ENCODE results near the gene C6orf132. TPM values are rescaled to one million over a fixed set of nuclear protein-coding genes. Genes with fewer than 3 reads are reported as not detected.
A peak's percentile ranks its signal among the peaks of the same experiment; 100 is the strongest.

The C6orf132 gene
- total RNA-seq, 1 experiment from 2014 or later: 49.8 TPM

DNA sequence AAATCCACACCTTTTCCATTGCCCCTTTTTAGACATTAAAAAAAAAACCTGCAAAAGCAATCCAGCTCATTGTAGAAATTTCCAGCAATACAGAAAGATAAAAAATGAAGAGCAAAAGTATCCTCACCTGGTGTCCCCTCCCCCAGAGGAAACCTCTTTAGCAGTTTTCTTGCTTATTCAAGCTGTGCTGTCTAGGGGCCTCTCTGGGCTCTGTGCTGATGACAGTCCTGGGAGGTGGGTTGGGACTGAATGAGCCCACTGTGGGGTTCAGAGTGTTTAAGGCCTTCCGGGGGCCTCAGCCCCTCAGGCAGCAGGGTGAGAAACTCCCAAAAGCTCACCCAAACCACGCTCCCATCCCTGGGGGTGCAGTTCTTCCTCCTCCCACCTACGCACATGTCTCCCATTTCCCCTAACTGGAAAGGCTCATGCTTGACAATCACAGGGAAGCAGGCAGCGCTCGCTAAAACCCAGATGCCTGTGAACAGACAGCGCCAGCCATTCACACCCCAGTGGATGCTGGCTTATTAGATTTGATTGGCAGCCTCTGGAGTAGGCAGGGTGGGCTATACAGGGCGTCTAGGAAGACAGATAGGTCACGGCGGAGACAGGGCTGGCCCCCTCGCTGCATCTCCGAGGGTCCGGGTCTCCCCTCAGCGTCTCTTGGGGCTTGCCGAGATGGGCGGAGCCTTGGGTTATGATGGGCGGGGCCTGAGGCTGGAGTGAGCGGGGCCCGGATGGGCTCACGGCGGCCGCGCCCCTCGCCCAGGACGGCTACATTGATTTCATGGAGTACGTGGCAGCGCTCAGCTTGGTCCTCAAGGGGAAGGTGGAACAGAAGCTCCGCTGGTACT is 35.3 kb upstream of the C6orf132 start:
- no peaks in the 10 kb centered on the region for H3K9me2 ChIP-seq (ENCODE audit: insufficient read depth)
- H3K27ac ChIP-seq: no peak overlapping the region
- H3K4me1 ChIP-seq (replicated peaks; ENCODE audit: insufficient read depth): 0 out of 2 replicates have a peak, but pooled peaks cover 6% of the 10 kb centered on the region
- no peak overlapping the region for H3K4me3 ChIP-seq
- H3K9me3 ChIP-seq (ENCODE audit: insufficient read depth, low read depth): no peaks in the 10 kb centered on the region
- no peaks in the 10 kb centered on the region for H3K36me3 ChIP-seq (ENCODE audit: low read depth)
- intact Hi-C loops (cut with micrococcal nuclease; ENCODE audit: unreplicated experiment): no loop called here
- no peaks in the 10 kb centered on the region for H3K79me2 ChIP-seq (ENCODE audit: low read depth)
- DNase-seq: no peak
- POLR2A ChIA-PET (ENCODE audit: unreplicated experiment): no interaction called here
- no TSS peak for BruUV-seq (replicated peaks)
- TF ChIP-seq, protein P1, sequence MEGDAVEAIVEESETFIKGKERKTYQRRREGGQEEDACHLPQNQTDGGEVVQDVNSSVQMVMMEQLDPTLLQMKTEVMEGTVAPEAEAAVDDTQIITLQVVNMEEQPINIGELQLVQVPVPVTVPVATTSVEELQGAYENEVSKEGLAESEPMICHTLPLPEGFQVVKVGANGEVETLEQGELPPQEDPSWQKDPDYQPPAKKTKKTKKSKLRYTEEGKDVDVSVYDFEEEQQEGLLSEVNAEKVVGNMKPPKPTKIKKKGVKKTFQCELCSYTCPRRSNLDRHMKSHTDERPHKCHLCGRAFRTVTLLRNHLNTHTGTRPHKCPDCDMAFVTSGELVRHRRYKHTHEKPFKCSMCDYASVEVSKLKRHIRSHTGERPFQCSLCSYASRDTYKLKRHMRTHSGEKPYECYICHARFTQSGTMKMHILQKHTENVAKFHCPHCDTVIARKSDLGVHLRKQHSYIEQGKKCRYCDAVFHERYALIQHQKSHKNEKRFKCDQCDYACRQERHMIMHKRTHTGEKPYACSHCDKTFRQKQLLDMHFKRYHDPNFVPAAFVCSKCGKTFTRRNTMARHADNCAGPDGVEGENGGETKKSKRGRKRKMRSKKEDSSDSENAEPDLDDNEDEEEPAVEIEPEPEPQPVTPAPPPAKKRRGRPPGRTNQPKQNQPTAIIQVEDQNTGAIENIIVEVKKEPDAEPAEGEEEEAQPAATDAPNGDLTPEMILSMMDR (conservative IDR thresholded peaks at IDR 0.05): no peak
- TF ChIP-seq EZH2 (IDR thresholded peaks at IDR 0.05; ENCODE audit: low read depth): no peak
- H3F3A ChIP-seq (ENCODE audit: insufficient read depth, low read depth): peaks cover 4% of the 10 kb centered on the region; the same call in 1 of the 2 replicates
- CTCF ChIA-PET: no interaction called here
- no peaks in the 10 kb centered on the region for H3K27me3 ChIP-seq (ENCODE audit: insufficient read depth, low read depth)
- no peak overlapping the region for H3K4me2 ChIP-seq
- H4K20me1 ChIP-seq (ENCODE audit: insufficient read depth): no peaks in the 10 kb centered on the region
- H2AFZ ChIP-seq: no peak overlapping the region

DNA sequence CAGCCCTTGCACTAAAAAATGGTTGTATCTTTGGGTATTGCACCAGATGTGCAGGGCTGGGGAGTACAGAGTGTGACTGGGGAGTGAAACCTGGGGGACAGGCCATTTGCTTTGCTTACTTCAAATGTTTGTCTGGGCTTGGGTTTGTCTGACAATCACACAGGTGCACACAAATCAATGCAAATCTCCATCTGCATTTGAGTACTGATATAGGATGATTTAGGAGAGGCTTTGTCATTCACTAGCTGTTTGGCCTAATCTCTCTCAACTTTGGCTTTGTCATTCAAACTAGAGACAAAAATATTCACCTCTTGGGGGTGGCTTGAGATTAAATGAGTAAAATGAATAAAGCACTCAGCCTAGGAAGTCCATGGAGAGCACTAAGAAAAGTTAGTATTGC is 34.6 kb upstream of the C6orf132 start:
- no peak for DNase-seq
- BruUV-seq (replicated peaks): no TSS peak
- CTCF ChIA-PET: no interaction called here

DNA sequence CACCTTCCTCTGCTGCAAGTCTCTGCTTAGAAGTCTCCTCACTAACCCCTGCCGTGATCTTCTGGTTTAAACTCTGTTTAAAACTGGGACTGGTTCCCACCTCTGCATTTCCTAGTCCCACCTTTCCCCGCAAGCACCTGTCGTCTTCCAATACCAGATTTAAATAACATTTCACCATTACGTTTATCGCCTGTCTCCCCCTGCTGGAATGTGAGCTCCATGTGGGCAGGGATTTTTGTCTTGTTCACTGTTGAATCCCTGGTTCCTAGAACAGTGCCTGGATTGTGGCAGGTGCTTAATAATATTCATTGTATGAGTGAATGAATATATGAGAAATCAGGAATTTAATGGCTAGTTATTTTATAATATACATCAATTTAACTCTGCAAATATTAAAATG is 33.4 kb upstream of the C6orf132 start:
- Histone ChIP-seq H3K9me2 (ENCODE audit: insufficient read depth) (no peaks in the 10 kb centered on the region), H3K4me3 (no peak overlapping the region), H3K27me3 (ENCODE audit: insufficient read depth, low read depth) (no peaks in the 10 kb centered on the region), H3K9me3 (ENCODE audit: insufficient read depth, low read depth) (no peaks in the 10 kb centered on the region), H3K27ac (no peak overlapping the region), H3K36me3 (ENCODE audit: low read depth) (no peaks in the 10 kb centered on the region), H4K20me1 (ENCODE audit: insufficient read depth) (no peaks in the 10 kb centered on the region), H3K4me2 (no peak overlapping the region), H3K4me1 (replicated peaks; ENCODE audit: insufficient read depth) (0 out of 2 replicates have a peak, but pooled peaks cover 6% of the 10 kb centered on the region), H3F3A (ENCODE audit: insufficient read depth, low read depth) (peaks cover 4% of the 10 kb centered on the region; the same call in 1 of the 2 replicates), H3K79me2 (ENCODE audit: low read depth) (no peaks in the 10 kb centered on the region), H2AFZ (no peak overlapping the region)
- intact Hi-C loops (cut with micrococcal nuclease; ENCODE audit: unreplicated experiment): no loop called here
- DNase-seq: no peak
- ChIA-PET POLR2A (ENCODE audit: unreplicated experiment) (interaction anchor here (0.7 kb wide), 2 partner anchors 258 to 384 kb away, joined by 9 to 14 read pairs; no protein-coding TSS in a partner anchor), CTCF (no interaction called here)
- BruUV-seq (replicated peaks): no TSS peak
- no peak for TF ChIP-seq EZH2 (IDR thresholded peaks at IDR 0.05; ENCODE audit: low read depth)
- TF ChIP-seq, protein P1 (conservative IDR thresholded peaks at IDR 0.05): peak; percentile 49

More for the DNA sequence above, 34.6 kb upstream of the C6orf132 start:
- Histone ChIP-seq H3K79me2 (ENCODE audit: low read depth) (no peaks in the 10 kb centered on the region), H3K27ac (no peak overlapping the region), H3K9me2 (ENCODE audit: insufficient read depth) (no peaks in the 10 kb centered on the region), H2AFZ (no peak overlapping the region), H3K4me3 (no peak overlapping the region), H3K4me2 (no peak overlapping the region), H3K4me1 (replicated peaks; ENCODE audit: insufficient read depth) (0 out of 2 replicates have a peak, but pooled peaks cover 6% of the 10 kb centered on the region), H4K20me1 (ENCODE audit: insufficient read depth) (no peaks in the 10 kb centered on the region), H3K9me3 (ENCODE audit: insufficient read depth, low read depth) (no peaks in the 10 kb centered on the region), H3K27me3 (ENCODE audit: insufficient read depth, low read depth) (no peaks in the 10 kb centered on the region), H3F3A (ENCODE audit: insufficient read depth, low read depth) (peaks cover 4% of the 10 kb centered on the region; the same call in 1 of the 2 replicates), H3K36me3 (ENCODE audit: low read depth) (no peaks in the 10 kb centered on the region)
- POLR2A ChIA-PET (ENCODE audit: unreplicated experiment): no interaction called here
- no peak for TF ChIP-seq EZH2 (IDR thresholded peaks at IDR 0.05; ENCODE audit: low read depth)
- TF ChIP-seq, protein P1 (conservative IDR thresholded peaks at IDR 0.05): no peak
- intact Hi-C loops (cut with micrococcal nuclease; ENCODE audit: unreplicated experiment): no loop called here

Data from PC-9 (cell line).